Right cardiac atrium (tissue), 5 donors: ENCODE data around the gene FUOM. TPM values are rescaled to one million over a fixed set of nuclear protein-coding genes. Genes with fewer than 3 reads are reported as not detected.
A peak's percentile ranks its signal among the peaks of the same experiment; 100 is the strongest.

Experiments used
- ATAC-seq, 2 donors: fragments of 200-7000 bp; cut with Tn5 transposase; one replicate each; pipeline versions ENCODE4 v1.8.0 to v1.9.1; 2020; ENCODE audit warnings: moderate library complexity in 2 of 2, mild to moderate bottlenecking in 1 of 2
- DNase-seq, 3 donors: peaks; one replicate each; pipeline ENCODE4 v3.0.0-alpha.2; 2020
- H3K27ac ChIP-seq: one replicate; pipeline ENCODE4 v1.5.1; 2013; ENCODE audit warnings: mild to moderate bottlenecking, low read length, control low read depth, moderate library complexity
- H3K27me3 ChIP-seq: one replicate; pipeline ENCODE4 v1.6.1; 2013; ENCODE audit not compliant: control insufficient read depth, insufficient read depth
- H3K4me1 ChIP-seq: one replicate; pipeline ENCODE4 v1.6.1; 2013; ENCODE audit warnings: low read length; ENCODE audit not compliant: control insufficient read depth, insufficient read depth
- H3K4me3 ChIP-seq: one replicate; pipeline ENCODE4 v1.5.1; 2013; ENCODE audit warnings: low read length, control low read depth
- H3K9me3 ChIP-seq: one replicate; pipeline ENCODE4 v1.6.1; 2013; ENCODE audit warnings: low read length; ENCODE audit not compliant: control insufficient read depth
- WGBS: extraction: QIAGEN DNeasy Blood & Tissue Kit; methylation state at CpG from one replicate; pipeline ENCODE4 v1.1.7; 2013; 5-methylcytosine and 5-hydroxymethylcytosine counted together
- intact Hi-C, 4 donors: fragments of 100-400 bp; cut with DNase I; formaldehyde crosslinking; loops; one replicate each; pipeline versions ENCODE4 v1.11.0 to v1.14.0; 2022 to 2023
- polyA plus RNA-seq: library from polyadenylated mRNA; stranded (reverse); fragments of 200-250 nt; gene quantifications from one replicate; pipeline ENCODE4 v1.2.3, GENCODE V29; 2013
- total RNA-seq, 4 donors: library from RNA; stranded (reverse); fragmentation: NEBNext Ultra II Directional; extraction: Animal tissue kit (Norgen Biotek cat#: 25700); gene quantifications; one replicate each; pipeline ENCODE4 v1.2.1, GENCODE V29; 2021
- donor health status: healthy with polysubstance abuse.
- donor health status: DM: no; HTN: yes; CAD: no.
- donor health status: DM: no; HTN: no; CAD: no.
- donor health status: DM: no; HTN: yes; CAD: no; lungs with severe emphysema.
- donor health status: DM: yes; HTN: yes; CAD: no.

FUOM gene
- total and polyA plus RNA-seq, 5 donors, result 19.7 to 26.9 (median 23.3) TPM

- Histone ChIP-seq H3K4me3 (no peak overlapping the region), H3K27me3 (no peaks in the 10 kb centered on the region), H3K9me3 (no peaks in the 10 kb centered on the region), H3K4me1 (no peaks in the 10 kb centered on the region), H3K27ac (no peak overlapping the region)
- ATAC-seq, result no peak
- 87% methylated on average over 13 of the region's 13 CpGs for WGBS
- intact Hi-C loops, result no loop called here
- peak in 1 of 3 donors; percentile 12 for DNase-seq
These were observed 7.8 kb upstream of the FUOM start for GRCh38 chr10:133365461-133366129.

DNA sequence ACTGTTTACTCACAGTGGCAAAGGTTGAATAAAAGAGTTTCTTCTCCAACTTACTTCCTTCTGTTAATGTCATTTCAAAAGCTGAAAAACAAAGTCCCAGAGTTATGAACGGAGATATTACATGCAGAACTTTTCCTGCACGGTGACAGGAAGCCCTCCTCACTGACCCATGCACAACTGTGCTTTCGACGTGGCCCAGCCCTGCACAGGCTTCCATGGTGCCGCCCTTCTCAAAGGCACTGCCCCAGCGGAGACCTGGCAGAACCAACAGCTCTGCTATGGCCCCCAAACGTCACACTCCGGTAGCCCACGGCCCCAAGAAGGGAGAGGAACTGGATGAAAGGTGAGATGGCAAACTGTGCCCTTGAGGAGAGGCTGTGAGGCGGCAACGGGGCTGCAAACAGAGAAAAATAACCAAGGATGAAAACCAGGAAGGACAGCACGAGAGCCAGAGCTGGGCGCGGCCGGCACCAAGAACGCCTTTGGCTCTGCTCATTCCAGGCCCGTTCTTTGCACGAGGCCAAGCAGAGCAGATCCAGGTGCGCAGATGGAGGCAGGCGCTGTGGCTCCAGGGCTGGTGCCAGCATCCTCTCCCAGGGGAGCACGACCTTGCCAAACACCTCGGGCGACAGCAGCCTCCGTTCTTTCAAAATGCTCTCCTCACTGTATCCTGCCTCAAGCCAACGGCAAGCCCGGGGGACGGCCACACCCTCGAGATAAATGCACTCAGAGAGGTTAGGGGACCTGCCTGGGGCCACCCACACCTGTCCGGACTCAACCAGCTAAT, 7.0 kb upstream of the FUOM start:
- 78% methylated on average over 29 of the region's 29 CpGs for WGBS
- DNase-seq (peak in 1 of 3 donors; percentile 45), ATAC-seq (no peak)
- Histone ChIP-seq H3K4me3 (no peak overlapping the region), H3K4me1 (no peaks in the 10 kb centered on the region), H3K27me3 (no peaks in the 10 kb centered on the region), H3K27ac (no peak overlapping the region), H3K9me3 (no peaks in the 10 kb centered on the region)
- intact Hi-C loops, result no loop called here

- WGBS, result 90% methylated on average over 13 of the region's 13 CpGs
- Histone ChIP-seq H3K9me3 (no peaks in the 10 kb centered on the region), H3K27ac (no peak overlapping the region), H3K27me3 (no peaks in the 10 kb centered on the region), H3K4me3 (no peak overlapping the region), H3K4me1 (no peaks in the 10 kb centered on the region)
- ATAC-seq (no peak), DNase-seq (peak in 1 of 3 donors; percentile 61)
- intact Hi-C loops, result no loop called here
These were observed 5.0 kb upstream of the FUOM start for GRCh38 chr10:133362846-133363245.

DNA sequence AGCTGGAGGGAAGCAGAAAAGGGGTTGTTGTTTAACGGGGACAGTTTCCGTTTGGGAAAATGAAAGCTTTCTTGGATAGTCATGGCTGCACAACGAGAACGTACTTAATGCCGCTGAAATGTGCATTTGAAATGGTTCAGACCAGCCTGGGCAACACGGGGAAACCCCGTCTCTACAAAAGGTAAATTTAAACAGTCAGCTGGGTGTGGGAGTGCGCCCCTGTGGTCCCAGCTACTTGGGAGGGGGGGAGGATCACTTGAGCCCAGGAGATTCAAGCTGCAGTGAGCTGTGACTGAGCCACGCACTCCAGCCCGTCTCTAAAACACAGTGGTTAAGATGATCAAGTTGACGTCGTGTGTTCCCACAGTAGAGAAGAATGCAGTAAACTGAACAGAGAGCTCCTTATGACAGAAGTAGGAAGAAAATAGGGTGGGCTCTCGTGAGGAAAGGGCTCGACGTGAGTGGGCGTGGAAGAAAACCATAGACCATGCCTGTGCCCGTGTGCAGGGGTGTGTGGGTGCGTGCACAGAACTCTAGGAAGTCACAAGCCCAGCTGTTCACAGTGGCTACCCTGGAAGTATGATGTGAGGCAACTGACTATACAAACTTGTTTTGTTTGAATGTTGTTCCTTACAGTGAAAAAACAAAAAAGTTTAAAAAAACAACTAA, 4.1 kb upstream of the FUOM start:
- ATAC-seq (no peak), DNase-seq (no peak)
- Histone ChIP-seq H3K27ac (no peak overlapping the region), H3K9me3 (no peaks in the 10 kb centered on the region), H3K4me1 (no peaks in the 10 kb centered on the region), H3K27me3 (no peaks in the 10 kb centered on the region), H3K4me3 (no peak overlapping the region)
- intact Hi-C loops, result no loop called here
- 75% methylated on average over 18 of the region's 18 CpGs for WGBS

DNA sequence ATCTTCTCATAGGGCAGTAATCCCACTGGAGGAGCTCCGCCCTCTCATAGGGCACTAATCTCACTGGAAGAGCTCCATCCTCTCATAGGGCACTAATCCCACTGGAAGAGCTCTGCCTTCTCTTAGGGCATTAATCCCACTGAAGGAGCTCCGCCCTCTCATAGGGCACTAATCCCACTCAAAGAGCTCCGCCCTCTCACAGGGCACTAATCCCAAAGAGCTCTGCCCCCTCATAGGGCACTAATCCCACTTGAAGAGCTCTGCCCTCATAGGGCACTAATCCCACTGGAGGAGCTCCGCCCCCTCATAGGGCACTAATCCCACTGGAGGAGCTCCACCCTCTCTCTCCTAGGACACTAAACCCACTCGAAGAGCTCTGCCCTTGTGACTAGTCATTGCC, 3.4 kb upstream of the FUOM start:
- Histone ChIP-seq H3K9me3 (no peaks in the 10 kb centered on the region), H3K4me3 (no peak overlapping the region), H3K27me3 (no peaks in the 10 kb centered on the region), H3K27ac (no peak overlapping the region), H3K4me1 (no peaks in the 10 kb centered on the region)
- no peak for DNase-seq
- intact Hi-C loops, result no loop called here
- WGBS, result 90% methylated on average over 5 of the region's 5 CpGs
- ATAC-seq, result no peak

GRCh38 chr10:133359972-133360610, 2.3 kb upstream of the FUOM start:
- DNase-seq (peak in 1 of 3 donors; percentile 46), ATAC-seq (no peak)
- no peaks in the 10 kb centered on the region for H3K4me1 ChIP-seq
- intact Hi-C loops, result no loop called here
- H3K27me3 ChIP-seq, result no peaks in the 10 kb centered on the region
- H3K4me3 ChIP-seq, result no peak overlapping the region
- H3K9me3 ChIP-seq, result no peaks in the 10 kb centered on the region
- H3K27ac ChIP-seq, result no peak overlapping the region
- 79% methylated on average over 17 of the region's 17 CpGs for WGBS

DNA sequence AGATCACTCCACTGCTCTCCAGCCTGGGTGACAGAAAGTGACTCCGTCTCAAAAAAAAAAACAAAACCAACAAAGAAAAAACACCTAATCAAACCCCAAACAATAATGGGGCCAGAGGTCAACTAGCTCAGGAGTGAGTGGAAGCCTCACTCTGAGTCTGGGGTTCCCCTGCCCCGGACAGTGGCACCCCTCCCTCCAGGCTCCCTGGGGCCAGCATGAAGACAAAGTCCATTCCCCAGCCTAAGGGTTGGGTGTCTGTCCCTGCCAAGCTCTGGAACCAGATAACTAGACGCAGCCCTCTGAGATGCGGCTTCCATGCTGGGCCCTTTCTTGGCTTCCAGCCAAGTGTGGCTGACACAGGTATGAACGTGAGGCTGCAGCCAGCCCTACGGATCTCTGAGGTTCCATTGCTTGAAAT, 1.7 kb upstream of the FUOM start:
- H3K27me3 ChIP-seq, result no peaks in the 10 kb centered on the region
- H3K4me1 ChIP-seq, result no peaks in the 10 kb centered on the region
- no peak overlapping the region for H3K27ac ChIP-seq
- no peaks in the 10 kb centered on the region for H3K9me3 ChIP-seq
- WGBS, result 36% methylated on average over 6 of the region's 6 CpGs
- ATAC-seq (no peak), DNase-seq (peak in 1 of 3 donors; percentile 63)
- H3K4me3 ChIP-seq, result no peak overlapping the region
- intact Hi-C loops, result no loop called here

DNA sequence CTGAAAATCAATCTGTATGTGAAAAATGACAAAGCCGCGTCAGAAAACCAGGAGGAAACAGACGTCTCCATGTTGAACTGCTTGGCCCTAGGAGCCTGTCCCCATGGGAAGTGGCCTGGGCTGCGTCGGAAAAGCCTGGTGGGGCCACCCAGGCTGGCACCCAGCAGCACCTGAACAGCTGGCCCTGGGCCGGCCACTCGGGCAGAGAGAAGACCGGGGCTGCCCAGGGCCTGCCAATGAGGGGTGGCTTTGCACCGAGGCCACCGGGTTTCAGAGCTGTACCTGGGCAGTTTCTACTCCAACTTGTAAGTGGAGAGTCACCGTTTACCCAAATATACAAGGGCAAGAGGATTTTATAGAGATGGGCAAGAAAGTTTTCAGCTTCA, 1.1 kb upstream of the FUOM start:
- no peak overlapping the region for H3K4me3 ChIP-seq
- 77% methylated on average over 11 of the region's 11 CpGs for WGBS
- no peak for DNase-seq
- no peaks in the 10 kb centered on the region for H3K27me3 ChIP-seq
- no peaks in the 10 kb centered on the region for H3K9me3 ChIP-seq
- no peaks in the 10 kb centered on the region for H3K4me1 ChIP-seq
- no peak overlapping the region for H3K27ac ChIP-seq
- intact Hi-C loops, result no loop called here
- no peak for ATAC-seq

DNA sequence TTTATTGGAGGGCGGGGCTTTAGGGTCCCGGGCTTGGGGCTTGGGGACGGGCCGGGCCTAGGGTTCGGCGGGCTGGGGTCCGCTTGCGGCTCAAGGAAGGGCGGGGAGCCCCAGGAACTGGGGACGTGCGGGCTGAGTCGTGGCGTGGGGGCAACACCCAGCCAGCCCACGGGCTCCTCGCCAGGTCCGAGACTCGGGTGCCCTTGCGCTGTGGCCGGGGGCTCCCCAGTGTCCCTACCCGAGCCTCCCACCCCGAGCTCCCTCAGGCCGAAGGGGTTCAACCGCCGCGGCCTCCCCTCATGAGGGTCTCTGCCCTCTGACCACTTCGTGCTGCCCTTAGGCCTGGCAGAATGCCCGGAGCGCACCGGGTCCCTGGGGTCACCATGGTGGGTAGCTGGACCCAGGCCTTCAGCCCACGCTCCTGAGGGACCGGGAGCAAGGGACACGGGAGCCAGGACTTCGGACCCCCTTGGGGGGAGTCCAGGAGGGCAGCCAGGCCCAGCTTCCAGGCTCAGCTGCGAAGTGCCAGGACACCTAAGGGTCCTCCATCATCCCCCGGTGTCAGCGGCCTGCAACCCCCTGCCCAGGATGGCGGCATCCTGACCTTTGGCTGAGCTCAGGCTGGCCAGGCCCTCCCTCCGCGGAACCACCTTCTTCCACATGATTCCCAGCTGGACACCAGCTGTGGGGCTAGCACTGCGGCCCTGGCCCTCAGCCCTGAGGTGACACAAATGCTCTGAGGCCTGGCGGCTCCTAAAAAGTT, 524 bp upstream of the FUOM start:
- H3K27me3 ChIP-seq, result no peaks in the 10 kb centered on the region
- H3K9me3 ChIP-seq, result no peaks in the 10 kb centered on the region
- H3K4me1 ChIP-seq, result no peaks in the 10 kb centered on the region
- ATAC-seq (peak; percentile 2 to 18), DNase-seq (peak; percentile 55 to 85 (median 79))
- intact Hi-C loops, result no loop called here
- no peak overlapping the region for H3K4me3 ChIP-seq
- H3K27ac ChIP-seq, result no peak overlapping the region
- 76% methylated on average over 41 of the region's 41 CpGs for WGBS

GRCh38 chr10:133356549-133357284, 1.1 kb downstream of the FUOM start:
- intact Hi-C loops, result no loop called here
- no peaks in the 10 kb centered on the region for H3K4me1 ChIP-seq
- 51% methylated on average over 27 of the region's 27 CpGs for whole genome bisulfite sequencing
- H3K9me3 ChIP-seq, result no peaks in the 10 kb centered on the region
- no peak overlapping the region for H3K27ac ChIP-seq
- H3K27me3 ChIP-seq, result no peaks in the 10 kb centered on the region
- DNase-seq (peak in 1 of 3 donors; percentile 59), ATAC-seq (no peak)
- H3K4me3 ChIP-seq, result peak overlapping the region; percentile 62
